Skin epidermis (tissue), 12 donors: ENCODE measurements around the gene APOLD1.
"Not testable (repeated sequence)": the region's sequence is repeated elsewhere in the genome, so short reads cannot be mapped to it uniquely, and the experiment has no call there.

Experiments used
- H3K27ac ChIP-seq, 21 experiments: fragments of 200-600 bp; sonication (generic) in 11 of 21; one replicate each; pipeline ENCODE4 v1.5.0; 2020; ENCODE audit warnings: mild to moderate bottlenecking in 3 of 21, inconsistent platforms in 2 of 21, moderate library complexity in 2 of 21
- H3K4me3 ChIP-seq, 7 experiments: fragments of 200-600 bp; sonication (generic) in 2 of 7; one replicate each; pipeline ENCODE4 v1.5.0; 2020; ENCODE audit warnings: inconsistent platforms in 2 of 7, mild to moderate bottlenecking in 2 of 7, moderate library complexity in 1 of 7

The APOLD1 gene

DNA sequence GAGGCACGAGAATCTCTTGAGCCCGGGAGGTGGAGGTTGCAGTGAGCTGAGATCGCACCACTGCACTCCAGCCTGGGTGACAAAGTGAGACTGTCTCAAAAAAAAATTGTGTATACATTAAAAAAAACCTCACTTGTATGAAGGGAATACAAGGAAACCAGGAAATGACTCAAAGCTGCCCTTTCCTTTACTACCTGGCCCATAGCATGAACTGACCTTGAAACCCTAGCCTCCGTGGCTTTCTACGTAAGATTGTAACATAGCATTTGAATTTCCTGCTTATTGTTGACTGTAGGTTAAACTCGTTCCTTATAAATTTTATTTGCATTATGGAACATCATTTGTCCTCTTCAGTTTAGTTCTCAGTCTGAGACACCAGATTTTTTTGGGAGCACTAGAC is 18.6 kb downstream of the APOLD1 start:
- Histone ChIP-seq H3K4me3 (no peak overlapping the region), H3K27ac (peak overlapping the region in 14 of 21 experiments; percentile 17 to 79 (median 56))

- Histone ChIP-seq H3K27ac (peak overlapping the region in 14 of 21 experiments; percentile 7 to 79 (median 56)), H3K4me3 (no peak overlapping the region)
Measured at GRCh38 chr12:12804432-12804886, 19.0 kb downstream of the APOLD1 start.

- Histone ChIP-seq H3K27ac (peak overlapping the region in 20 of 21 experiments; percentile 31 to 97 (median 80)), H3K4me3 (no peak overlapping the region)
Measured at GRCh38 chr12:12806784-12807516, 21.5 kb downstream of the APOLD1 start.

DNA sequence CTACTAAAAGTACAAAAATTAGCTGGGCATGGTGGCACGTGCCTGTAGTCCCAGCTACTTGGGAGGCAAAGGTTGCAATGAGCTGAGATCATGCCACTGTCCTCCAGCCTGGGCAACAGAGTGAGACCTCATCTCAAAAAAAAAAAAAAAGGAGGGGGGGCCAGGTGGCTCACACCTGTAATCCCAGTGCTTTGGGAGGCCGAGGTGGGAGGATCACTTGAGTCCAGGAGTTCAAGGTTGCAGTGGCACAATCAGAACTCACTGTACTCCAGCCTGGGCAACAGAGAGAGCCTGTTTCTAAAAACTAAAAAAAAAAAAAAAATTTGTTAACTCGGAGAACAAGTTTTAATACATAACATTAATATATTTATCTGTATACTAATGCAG is 22.1 kb downstream of the APOLD1 start:
- H3K27ac ChIP-seq: peak overlapping the region in 20 of 21 experiments; percentile 31 to 97 (median 80)
- H3K4me3 ChIP-seq: not testable (repeated sequence)

- peak overlapping the region in 20 of 21 experiments; percentile 31 to 97 (median 80) for H3K27ac ChIP-seq
- peak overlapping the region in 1 of 7 experiments; percentile 7 for H3K4me3 ChIP-seq
Measured at GRCh38 chr12:12807970-12808702, 22.7 kb downstream of the APOLD1 start.

- no peak overlapping the region for H3K27ac ChIP-seq
- H3K4me3 ChIP-seq: no peak overlapping the region
Measured at GRCh38 chr12:12810553-12811021, 25.1 kb downstream of the APOLD1 start.

DNA sequence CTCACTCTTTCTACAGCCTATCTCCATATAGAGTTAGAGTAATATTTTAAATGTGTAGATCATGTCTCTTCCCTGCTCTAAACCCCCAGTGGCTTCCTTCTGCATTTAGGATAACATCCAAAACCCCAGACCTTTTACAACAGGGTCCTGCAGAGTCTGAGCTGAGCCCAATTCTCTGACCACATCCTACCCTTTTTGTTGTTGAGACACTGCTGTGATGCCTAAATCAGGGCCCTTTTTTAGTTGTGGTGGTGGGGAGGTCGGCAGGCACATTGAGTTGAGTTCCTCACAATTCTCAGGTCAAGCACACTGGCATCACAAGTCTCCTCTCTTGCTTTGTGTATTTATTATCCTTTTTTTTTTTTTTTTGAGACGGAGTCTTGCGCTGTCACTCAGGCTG is 25.9 kb downstream of the APOLD1 start:
- no peak overlapping the region for H3K27ac ChIP-seq
- H3K4me3 ChIP-seq: no peak overlapping the region

DNA sequence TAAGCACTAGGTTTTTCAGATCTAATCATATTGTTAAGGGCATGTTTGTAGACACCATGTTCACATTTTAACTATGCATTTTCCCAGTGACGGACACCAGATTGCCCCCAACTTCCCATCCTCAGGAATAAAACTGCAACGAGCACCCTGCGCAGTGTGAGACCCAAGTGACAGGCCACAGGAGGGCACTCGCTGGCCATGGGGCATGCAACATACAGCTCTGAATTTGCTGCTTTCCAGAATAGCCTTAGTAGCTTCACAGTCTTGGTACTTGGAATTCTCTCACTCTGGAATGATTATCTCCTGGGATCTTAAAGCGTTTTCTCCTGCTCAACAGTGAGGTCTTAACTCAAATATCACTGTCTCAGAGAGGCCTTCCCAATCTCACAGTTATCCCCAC is 26.7 kb downstream of the APOLD1 start:
- Histone ChIP-seq H3K4me3 (no peak overlapping the region), H3K27ac (no peak overlapping the region)

- Histone ChIP-seq H3K4me3 (peak overlapping the region in 1 of 7 experiments; percentile 74), H3K27ac (peak overlapping the region in 7 of 21 experiments; percentile 78 to 94 (median 89))
Measured at GRCh38 chr12:12812618-12813119, 27.2 kb downstream of the APOLD1 start.

DNA sequence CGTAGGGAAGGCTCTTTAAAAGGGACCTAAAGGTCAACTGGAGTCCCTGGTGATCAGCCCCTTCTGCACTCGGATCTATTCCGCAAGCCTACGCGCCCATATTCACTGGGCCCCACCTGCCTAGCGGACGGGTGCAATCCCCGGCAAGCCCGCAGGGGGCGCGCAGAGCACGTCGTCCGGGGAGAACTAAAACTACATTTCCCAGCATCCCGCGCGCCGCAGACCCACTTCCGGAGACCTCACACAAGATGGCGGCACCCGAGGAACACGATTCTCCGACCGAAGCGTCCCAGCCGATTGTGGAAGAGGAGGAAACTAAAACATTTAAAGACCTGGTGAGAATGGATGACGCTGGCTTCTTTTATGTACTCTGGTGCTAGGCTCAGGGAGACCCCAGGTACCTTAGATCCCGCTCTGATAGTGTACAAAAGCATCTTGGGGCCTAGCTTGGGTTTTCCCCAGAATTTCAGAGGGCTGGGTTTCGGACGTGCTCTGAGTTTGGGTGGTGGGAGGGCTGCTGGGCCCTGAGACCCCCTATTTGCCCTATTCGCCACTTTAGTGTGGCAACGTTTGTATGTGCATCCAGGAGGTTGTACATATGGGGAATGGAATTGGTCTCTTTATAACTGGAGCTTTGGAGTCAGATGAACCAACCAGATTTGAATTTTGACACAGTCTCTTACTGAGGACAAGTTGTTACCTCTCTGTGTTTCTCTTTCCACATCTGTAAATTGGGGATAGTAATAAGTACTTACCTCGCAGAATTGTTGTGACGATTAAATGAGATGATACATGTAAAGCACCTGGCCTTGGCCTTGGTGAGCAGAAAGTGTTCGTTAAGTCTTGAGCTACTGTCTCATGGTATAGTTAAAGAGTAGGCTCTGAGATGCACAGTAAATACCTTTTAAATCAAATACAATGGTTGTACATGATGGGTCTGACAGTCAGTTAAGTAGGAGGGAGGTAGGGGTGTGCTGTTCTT is 28.0 kb downstream of the APOLD1 start, which contains the start of gene DDX47:
DDX47 (plus strand) TSS at position 227 of the 982 bp plus-strand sequence; CDS start at position 249, 22 bp downstream.
- H3K27ac ChIP-seq: peak within 1 kb of the TSS in 20 of 21 experiments; percentile 43 to 94 (median 86)

DNA sequence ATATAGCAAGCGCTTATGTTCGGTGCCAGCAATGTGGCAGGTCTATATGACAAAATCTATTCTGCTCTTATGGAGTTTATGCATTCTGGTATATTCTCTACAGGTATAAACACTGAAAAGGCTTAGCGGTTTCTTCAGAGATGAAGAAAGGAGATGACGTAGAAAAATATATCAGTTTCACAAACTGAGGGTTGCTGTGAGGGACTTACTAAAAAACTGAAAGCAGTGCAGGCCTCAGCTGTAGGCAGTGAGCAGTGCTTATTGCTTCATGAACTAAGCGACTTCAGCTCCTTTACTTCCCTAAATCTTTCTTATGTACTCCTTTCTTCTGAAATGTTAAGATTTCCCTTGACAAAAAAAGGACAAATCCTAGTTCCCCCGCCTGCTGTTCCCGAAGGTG is 32.2 kb downstream of the APOLD1 start:
- Histone ChIP-seq H3K27ac (no peak overlapping the region), H3K4me3 (no peak overlapping the region)

More for the DNA sequence above, 28.0 kb downstream of the APOLD1 start, which contains the start of gene DDX47:
- peak within 1 kb of the TSS; percentile 53 to 89 (median 74) for H3K4me3 ChIP-seq

GRCh38 chr12:12818701-12819100 is 33.2 kb downstream of the APOLD1 start:
- Histone ChIP-seq H3K4me3 (no peak overlapping the region), H3K27ac (peak overlapping the region in 4 of 21 experiments; percentile 11 to 41 (median 24))

- Histone ChIP-seq H3K4me3 (no peak overlapping the region), H3K27ac (peak overlapping the region in 3 of 21 experiments; percentile 11 to 41 (median 37))
Measured at GRCh38 chr12:12819221-12819620, 33.8 kb downstream of the APOLD1 start.

- Histone ChIP-seq H3K4me3 (no peak overlapping the region), H3K27ac (peak overlapping the region in 2 of 21 experiments; percentile 37 to 41)
Measured at GRCh38 chr12:12819752-12820311, 34.4 kb downstream of the APOLD1 start.

DNA sequence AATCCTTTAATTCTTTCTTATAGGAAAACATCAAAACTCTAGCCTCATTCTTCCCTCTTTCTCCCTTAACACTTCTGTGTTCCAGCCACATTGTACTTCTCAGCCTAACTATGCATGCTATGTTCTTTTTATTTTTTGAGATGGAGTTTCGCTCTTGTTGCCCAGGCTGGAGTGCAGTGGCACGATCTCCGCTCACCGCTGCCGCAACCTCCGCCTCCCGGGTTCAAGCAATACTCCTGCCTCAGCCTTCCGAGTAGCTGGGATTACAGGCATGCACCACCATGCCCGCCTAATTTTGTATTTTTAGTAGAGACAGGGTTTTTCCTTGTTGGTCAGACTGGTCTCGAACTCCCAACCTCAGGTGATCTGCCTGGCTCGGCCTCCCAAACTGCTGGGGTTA is 34.9 kb downstream of the APOLD1 start:
- not testable (repeated sequence) for H3K4me3 ChIP-seq
- peak overlapping the region in 1 of 21 experiments; percentile 13 for H3K27ac ChIP-seq

DNA sequence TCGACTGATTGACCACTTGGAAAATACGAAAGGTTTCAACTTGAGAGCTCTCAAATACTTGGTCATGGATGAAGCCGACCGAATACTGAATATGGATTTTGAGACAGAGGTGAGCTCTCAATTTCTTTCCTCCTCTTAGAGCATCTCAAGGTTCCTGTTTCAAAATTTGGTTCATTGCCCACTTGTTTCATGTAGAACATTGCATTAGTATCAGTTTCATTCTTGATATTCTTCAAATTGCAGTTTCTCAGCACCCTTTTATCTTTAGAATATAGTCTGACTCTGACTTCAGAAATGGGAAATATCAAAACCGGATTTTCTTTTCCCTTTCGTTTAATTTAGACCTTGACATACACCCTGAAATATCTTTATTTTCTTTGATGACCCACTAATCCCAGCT is 36.5 kb downstream of the APOLD1 start:
- Histone ChIP-seq H3K4me3 (no peak overlapping the region), H3K27ac (no peak overlapping the region)

- Histone ChIP-seq H3K27ac (no peak overlapping the region), H3K4me3 (no peak overlapping the region)
Measured at GRCh38 chr12:12822886-12823285, 37.4 kb downstream of the APOLD1 start.

DNA sequence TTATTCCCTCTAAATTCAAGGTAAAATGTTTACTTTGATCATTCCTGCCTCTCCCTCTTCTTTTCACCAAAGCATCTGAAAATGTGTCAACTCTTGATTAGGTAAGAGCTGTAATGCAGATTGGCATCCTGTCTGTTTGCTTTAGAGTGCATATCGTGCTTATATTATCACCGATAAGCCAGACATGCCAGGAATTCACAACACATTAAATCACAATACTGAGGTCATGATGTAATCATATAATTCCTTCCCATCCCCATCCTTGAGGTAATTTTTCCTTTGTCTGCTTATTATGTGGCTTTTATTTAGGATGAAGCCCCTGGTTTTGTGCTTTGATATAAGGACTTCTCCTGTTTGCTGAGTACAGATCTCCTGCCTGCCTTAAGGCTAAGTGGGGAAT is 37.8 kb downstream of the APOLD1 start:
- Histone ChIP-seq H3K27ac (no peak overlapping the region), H3K4me3 (no peak overlapping the region)

DNA sequence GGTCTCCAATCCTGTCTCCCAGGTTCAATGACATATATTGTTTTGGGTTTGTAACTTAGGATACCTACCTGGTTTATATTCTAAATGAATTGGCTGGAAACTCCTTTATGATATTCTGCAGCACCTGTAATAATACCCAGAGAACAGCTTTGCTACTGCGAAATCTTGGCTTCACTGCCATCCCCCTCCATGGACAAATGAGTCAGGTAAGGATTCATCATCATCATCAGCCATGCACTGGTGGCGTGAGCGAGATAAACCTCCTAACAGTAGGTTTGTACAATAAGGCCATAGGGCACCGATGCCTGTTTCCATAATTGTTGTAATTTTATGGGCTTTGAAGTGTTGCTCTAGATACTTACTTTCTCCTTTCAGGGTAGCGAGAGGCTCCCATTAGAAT is 38.4 kb downstream of the APOLD1 start:
- no peak overlapping the region for H3K4me3 ChIP-seq
- no peak overlapping the region for H3K27ac ChIP-seq
